Measurements from ENCODE around the gene FUBP1.

DNA sequence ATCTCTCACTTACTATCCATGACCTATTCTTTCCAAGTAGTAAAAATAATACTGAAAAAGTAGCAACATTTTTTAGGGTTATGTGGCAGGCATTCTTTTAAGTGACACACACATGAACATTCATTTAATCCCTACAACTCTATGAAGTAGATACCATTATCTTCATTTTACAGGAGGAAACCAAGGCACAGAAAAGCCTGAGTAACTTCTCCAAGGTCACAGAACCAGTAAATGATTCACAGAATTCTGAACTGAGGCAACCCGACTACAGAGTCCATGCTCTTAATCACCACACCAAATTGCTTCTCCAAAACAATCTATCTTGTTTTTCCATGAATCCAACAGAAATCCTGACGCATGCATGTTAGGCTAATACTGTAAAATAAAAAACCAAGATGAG, 17.5 kb downstream of the FUBP1 start:
- TF ChIP-seq POLR2A (IDR thresholded peaks at IDR 0.05) = no peak
- TF ChIP-seq, protein P1, sequence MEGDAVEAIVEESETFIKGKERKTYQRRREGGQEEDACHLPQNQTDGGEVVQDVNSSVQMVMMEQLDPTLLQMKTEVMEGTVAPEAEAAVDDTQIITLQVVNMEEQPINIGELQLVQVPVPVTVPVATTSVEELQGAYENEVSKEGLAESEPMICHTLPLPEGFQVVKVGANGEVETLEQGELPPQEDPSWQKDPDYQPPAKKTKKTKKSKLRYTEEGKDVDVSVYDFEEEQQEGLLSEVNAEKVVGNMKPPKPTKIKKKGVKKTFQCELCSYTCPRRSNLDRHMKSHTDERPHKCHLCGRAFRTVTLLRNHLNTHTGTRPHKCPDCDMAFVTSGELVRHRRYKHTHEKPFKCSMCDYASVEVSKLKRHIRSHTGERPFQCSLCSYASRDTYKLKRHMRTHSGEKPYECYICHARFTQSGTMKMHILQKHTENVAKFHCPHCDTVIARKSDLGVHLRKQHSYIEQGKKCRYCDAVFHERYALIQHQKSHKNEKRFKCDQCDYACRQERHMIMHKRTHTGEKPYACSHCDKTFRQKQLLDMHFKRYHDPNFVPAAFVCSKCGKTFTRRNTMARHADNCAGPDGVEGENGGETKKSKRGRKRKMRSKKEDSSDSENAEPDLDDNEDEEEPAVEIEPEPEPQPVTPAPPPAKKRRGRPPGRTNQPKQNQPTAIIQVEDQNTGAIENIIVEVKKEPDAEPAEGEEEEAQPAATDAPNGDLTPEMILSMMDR (IDR thresholded peaks at IDR 0.05) = no peak
